ENCODE results near the gene CEP104. TPM values are rescaled to one million over a fixed set of nuclear protein-coding genes. Genes with fewer than 3 reads are reported as not detected.
A peak's percentile ranks its signal among the peaks of the same experiment; 100 is the strongest.

Gene CEP104
- total RNA-seq, 4 donors from 2014 or later = 42.9 to 64.5 (median 54.7) TPM

DNA sequence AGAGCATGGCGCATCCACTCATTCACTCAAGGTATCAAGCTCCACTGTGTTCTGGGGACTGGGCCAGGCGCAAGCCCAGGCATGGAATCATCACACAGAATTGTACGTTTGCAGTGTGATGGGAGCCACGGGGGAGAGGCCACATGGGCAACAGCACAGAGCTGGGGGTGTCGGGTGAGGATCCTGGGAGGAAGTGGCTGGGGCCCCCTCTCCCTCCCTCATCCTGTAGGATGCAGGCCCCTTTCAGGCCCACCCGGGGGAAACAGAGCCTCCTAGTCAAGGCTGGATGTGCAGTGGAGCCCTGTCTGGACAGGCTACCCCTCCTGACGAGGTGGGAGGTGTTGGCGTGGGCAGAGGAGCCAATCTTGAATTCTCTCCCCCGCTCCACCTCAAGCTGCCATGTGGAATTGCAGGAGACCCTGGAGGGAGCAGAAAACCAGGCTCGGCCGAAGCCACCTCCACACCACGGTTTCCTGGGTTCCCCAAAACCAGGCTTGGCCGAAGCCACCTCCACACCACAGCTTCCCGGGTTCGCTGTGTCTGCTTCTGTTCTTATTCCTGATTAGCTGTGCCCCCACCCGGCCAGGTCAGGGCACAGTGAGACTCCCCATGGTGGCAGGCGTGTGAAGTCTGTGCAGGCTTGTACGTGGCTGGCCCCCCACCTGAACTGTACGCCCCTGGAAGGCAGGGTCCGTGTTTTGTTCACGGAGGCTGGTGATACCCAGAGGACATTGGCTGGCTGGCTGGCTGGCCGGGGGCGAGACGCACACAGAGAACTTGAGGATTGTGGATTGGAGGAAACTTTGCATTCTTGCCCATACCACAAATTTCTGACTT, 47.2 kb upstream of the CEP104 start:
- peaks cover 0 to 29% (median 2%) of the 10 kb centered on the region in 4 donors for H3K4me1 ChIP-seq
- H3K27ac ChIP-seq = peak overlapping the region in 2 of 4 donors; percentile 45 to 70
- no peaks in the 10 kb centered on the region for H3K36me3 ChIP-seq
- no peak overlapping the region for H3K4me3 ChIP-seq
- DNase-seq = peak in 1 of 3 donors; percentile 43
- no peaks in the 10 kb centered on the region for H3K9me3 ChIP-seq
- H3K27me3 ChIP-seq = no peaks in the 10 kb centered on the region
- TF ChIP-seq, protein P1, sequence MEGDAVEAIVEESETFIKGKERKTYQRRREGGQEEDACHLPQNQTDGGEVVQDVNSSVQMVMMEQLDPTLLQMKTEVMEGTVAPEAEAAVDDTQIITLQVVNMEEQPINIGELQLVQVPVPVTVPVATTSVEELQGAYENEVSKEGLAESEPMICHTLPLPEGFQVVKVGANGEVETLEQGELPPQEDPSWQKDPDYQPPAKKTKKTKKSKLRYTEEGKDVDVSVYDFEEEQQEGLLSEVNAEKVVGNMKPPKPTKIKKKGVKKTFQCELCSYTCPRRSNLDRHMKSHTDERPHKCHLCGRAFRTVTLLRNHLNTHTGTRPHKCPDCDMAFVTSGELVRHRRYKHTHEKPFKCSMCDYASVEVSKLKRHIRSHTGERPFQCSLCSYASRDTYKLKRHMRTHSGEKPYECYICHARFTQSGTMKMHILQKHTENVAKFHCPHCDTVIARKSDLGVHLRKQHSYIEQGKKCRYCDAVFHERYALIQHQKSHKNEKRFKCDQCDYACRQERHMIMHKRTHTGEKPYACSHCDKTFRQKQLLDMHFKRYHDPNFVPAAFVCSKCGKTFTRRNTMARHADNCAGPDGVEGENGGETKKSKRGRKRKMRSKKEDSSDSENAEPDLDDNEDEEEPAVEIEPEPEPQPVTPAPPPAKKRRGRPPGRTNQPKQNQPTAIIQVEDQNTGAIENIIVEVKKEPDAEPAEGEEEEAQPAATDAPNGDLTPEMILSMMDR (IDR thresholded peaks at IDR 0.05) = no peak
- TF ChIP-seq POLR2A (IDR thresholded peaks at IDR 0.05) = no peak

DNA sequence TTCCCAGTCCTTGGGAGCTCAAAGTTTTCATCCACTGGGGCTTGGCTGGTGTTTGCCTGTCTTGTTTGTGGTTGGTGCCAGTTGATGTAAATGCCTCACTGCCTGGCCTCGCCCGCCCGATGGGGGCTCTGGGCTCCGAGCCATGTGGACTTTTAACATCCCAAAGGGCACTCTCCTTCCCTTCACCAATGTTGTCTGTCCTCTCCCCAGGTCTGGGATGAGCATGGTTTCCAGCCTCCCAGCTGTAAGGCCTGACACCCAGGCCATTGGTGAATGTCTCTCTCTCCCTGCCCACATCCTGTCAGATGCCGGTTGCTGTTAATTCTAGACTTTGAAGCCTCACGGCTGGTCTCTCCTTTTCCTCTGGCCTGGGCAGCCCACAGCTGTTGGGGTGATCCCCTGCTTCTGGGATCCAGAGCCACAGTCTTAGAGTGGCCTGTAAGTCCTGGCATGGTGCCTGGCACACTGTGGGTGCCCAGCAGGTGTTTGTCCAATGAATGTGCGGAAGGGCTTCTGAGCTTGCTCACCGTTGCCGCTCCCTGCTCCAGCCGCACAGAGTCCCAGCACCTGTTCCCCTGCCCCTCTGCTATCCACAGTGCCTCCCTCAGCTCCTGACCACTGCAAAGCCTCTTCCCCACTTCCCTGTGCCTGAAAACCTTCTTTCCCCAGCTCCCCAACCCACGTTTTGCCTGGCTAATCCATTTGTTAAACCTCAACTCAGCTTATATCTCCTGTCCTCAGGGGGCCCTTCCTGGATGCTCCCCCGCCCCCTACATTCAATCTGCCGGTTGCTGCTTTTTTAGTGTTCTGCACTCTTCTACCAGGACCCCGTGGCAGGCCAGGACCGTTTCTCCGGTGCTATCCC, 46.4 kb upstream of the CEP104 start:
- Histone ChIP-seq H3K4me3 (no peak overlapping the region), H3K9me3 (no peaks in the 10 kb centered on the region), H3K27me3 (no peaks in the 10 kb centered on the region), H3K36me3 (no peaks in the 10 kb centered on the region), H3K27ac (peak overlapping the region in 3 of 4 donors; percentile 10 to 70 (median 45)), H3K4me1 (peaks cover 0 to 32% (median 2%) of the 10 kb centered on the region in 4 donors)
- DNase-seq = peak in 2 of 3 donors; percentile 56 to 73
- no peak for TF ChIP-seq POLR2A (IDR thresholded peaks at IDR 0.05)
- TF ChIP-seq, protein P1 (IDR thresholded peaks at IDR 0.05) = no peak

DNA sequence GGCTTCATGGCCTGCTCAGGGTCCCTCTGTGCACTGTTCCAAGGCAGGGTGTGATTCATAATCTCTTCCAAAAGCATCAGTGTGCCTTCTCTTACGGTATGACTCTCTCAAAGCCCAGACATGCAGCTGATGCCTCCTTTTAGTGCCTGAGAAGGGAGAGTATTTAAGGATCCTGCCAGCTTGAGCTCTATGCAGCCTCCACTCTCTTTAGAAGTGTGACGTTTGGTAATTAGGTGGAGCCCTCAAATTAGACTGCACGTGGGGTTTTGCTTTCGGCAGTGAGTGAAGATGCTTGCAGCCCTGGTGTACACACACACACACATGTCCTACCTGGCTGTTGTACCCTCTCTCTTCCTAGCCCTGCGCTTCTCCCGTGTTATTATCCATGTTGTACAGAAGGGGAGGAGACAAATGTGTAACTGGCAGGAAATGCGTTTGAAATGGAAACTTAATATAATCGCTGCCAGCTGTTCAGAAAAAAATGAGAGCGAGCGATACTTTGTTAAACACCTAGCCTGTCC, 45.6 kb upstream of the CEP104 start:
- DNase-seq = peak in 1 of 3 donors; percentile 27

DNA sequence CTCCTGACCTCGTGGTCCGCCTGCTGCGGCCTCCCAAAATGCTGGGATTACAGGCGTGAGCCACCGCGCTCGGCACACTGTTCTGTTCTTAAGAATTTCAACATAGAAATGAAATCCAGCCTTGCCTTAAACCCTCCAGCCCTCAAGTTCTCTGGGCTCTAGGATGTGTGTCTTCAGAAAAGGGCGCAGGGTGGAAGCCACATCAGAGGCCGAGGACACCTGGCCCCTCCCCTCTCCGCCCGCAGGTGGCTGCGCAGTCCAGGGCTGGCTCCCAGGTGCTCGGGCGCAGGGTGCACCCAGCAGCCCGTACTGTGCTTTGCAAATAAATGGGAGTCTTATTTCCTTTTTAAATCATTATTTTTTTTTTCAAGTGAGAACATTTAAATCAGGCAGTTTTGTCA, 45.1 kb upstream of the CEP104 start:
- DNase-seq = peak; percentile 44 to 62 (median 46)
- H3K27ac ChIP-seq = peak overlapping the region in 3 of 4 donors; percentile 19 to 100 (median 45)
- peaks cover 0 to 32% (median 2%) of the 10 kb centered on the region in 4 donors for H3K4me1 ChIP-seq
- H3K4me3 ChIP-seq = no peak overlapping the region
- no peaks in the 10 kb centered on the region for H3K36me3 ChIP-seq
- no peaks in the 10 kb centered on the region for H3K27me3 ChIP-seq
- TF ChIP-seq, protein P1 (IDR thresholded peaks at IDR 0.05) = no peak
- no peak for TF ChIP-seq POLR2A (IDR thresholded peaks at IDR 0.05)
- H3K9me3 ChIP-seq = peaks cover 0 to 7% (median 2%) of the 10 kb centered on the region in 4 donors

More for the DNA sequence above, 45.6 kb upstream of the CEP104 start:
- Histone ChIP-seq H3K27me3 (no peaks in the 10 kb centered on the region), H3K27ac (peak overlapping the region; percentile 10 to 100 (median 58)), H3K9me3 (peaks cover 0 to 7% (median 2%) of the 10 kb centered on the region in 4 donors), H3K4me3 (no peak overlapping the region), H3K4me1 (peaks cover 0 to 32% (median 2%) of the 10 kb centered on the region in 4 donors), H3K36me3 (no peaks in the 10 kb centered on the region)
- TF ChIP-seq POLR2A (IDR thresholded peaks at IDR 0.05) = no peak
- TF ChIP-seq, protein P1 (IDR thresholded peaks at IDR 0.05) = no peak

DNA sequence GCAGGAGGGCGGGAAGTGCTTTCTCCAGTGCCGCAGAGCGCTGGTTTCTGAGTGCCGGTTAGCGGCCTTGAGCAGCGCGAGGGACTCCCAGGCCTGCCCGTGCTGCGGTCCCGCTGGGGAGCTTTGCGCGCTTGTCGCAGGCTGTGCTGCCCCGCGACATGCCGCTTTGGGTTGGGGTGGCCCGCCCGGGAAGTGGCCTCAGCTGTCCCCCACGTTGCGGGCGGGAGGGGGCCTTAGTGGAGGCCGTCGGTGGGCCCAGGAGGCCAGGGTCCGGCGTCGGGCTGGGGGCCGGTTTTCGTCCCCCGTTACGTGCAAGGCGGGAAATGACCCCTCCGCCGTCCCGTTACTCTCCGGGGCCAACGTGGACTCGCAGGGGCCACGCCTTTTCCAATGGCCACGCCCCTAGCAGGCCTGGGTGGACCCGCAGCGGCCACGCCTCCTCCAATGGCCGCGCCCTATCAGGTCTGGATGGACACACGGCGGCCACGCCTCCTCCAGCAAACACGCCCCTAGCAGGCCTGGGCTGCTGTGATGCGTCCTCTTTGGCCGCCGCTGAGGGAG, 44.0 kb upstream of the CEP104 start:
- Histone ChIP-seq H3K4me3 (peak overlapping the region; percentile 56 to 97 (median 88)), H3K36me3 (no peaks in the 10 kb centered on the region), H3K27me3 (no peaks in the 10 kb centered on the region), H3K4me1 (peaks cover 0 to 32% (median 2%) of the 10 kb centered on the region in 4 donors), H3K27ac (peak overlapping the region; percentile 89 to 100 (median 98)), H3K9me3 (peaks cover 0 to 7% (median 2%) of the 10 kb centered on the region in 4 donors)
- peak; percentile 98 to 99 (median 99) for DNase-seq
- TF ChIP-seq, protein P1 (IDR thresholded peaks at IDR 0.05) = peak in 1 of 6 experiments; percentile 26
- TF ChIP-seq POLR2A (IDR thresholded peaks at IDR 0.05) = peak in 1 of 2 donors; percentile 25
